GM12878 (cell line): ENCODE measurements around the gene PMPCA. TPM values are rescaled to one million over a fixed set of nuclear protein-coding genes. Genes with fewer than 3 reads are reported as not detected.

Experiments
- ATAC-seq: fragments of 200-7000 bp; cut with Tn5 transposase; 3 replicates; pipeline ENCODE4 v1.9.1; 2020; ENCODE audit warnings: mild to moderate bottlenecking, moderate library complexity
- BruUV-seq: library from RNA; stranded (reverse); fragments of 400-500 nt; replicated peaks from 2 replicates; lab custom pipeline; 2021; lab: Mats Ljungman, UMichigan
- CTCF ChIA-PET: fragments of 300-600 bp; sonication (Branson Sonifier 250); formaldehyde crosslinking; extraction: SDS; loops from one replicate; lab custom pipeline; 2021; ENCODE audit warnings: inconsistent platforms; lab: Yijun Ruan, JAX
- POLR2A ChIA-PET: fragments of 350-600 bp; formaldehyde crosslinking; extraction: SDS; loops from one replicate; lab custom pipeline; 2021; ENCODE audit warnings: inconsistent platforms; lab: Charles Lee
- RAD21 ChIA-PET: fragments of 300-600 bp; sonication (Branson Sonifier 250); formaldehyde crosslinking; loops from one replicate; lab custom pipeline; 2023; ENCODE audit warnings: antibody characterized with exemption; ENCODE audit not compliant: unreplicated experiment; lab: Charles Lee
- SMC1A ChIA-PET: fragments of 300-600 bp; sonication (Branson Sonifier 250); formaldehyde crosslinking; loops from one replicate; lab custom pipeline; 2023; ENCODE audit not compliant: unreplicated experiment, uncharacterized antibody; lab: Charles Lee
- DNase-seq: peaks from one replicate; pipeline ENCODE4 v3.0.0-alpha.2; 2011; ENCODE audit warnings: low read depth, low spot score
- FAIRE-seq: peaks from 3 replicates; lab custom pipeline; 2011; peaks lifted over from hg19 to GRCh38; lab: Jason Lieb, UNC
- H2AFZ ChIP-seq: 2 replicates; pipeline ENCODE4 v1.6.0; 2011; ENCODE audit warnings: low read depth, low read length, control low read depth; ENCODE audit not compliant: control insufficient read depth
- H3K27ac ChIP-seq: 2 replicates; pipeline ENCODE4 v1.5.1; 2011; ENCODE audit warnings: control low read depth; ENCODE audit not compliant: control insufficient read depth, insufficient read depth
- H3K27me3 ChIP-seq, 2 experiments: replicated peaks in 1 of 2; 2 replicates each; pipeline versions ENCODE4 v1.6.0 to v1.6.1; 2011; ENCODE audit warnings: low read length in 1 of 2; ENCODE audit not compliant: control insufficient read depth in 2 of 2, insufficient read depth in 2 of 2
- H3K36me3 ChIP-seq, 2 experiments: 2 replicates each; pipeline ENCODE4 v1.5.1; 2011; ENCODE audit warnings: low read length in 1 of 2; ENCODE audit not compliant: control insufficient read depth in 2 of 2, insufficient read depth in 2 of 2
- H3K4me1 ChIP-seq: 2 replicates; pipeline ENCODE4 v1.6.1; 2011; ENCODE audit warnings: mild to moderate bottlenecking, low read length, moderate library complexity, mixed read lengths; ENCODE audit not compliant: control insufficient read depth, insufficient read depth
- H3K4me2 ChIP-seq: 2 replicates; pipeline ENCODE4 v1.6.0; 2011; ENCODE audit warnings: control low read depth; ENCODE audit not compliant: control insufficient read depth, insufficient read depth
- H3K4me3 ChIP-seq: fragments of 200-600 bp; sonication (generic); 2 replicates; pipeline ENCODE4 v1.5.1; 2016
- H3K79me2 ChIP-seq: 2 replicates; pipeline ENCODE4 v1.6.0; 2011; ENCODE audit warnings: low read length; ENCODE audit not compliant: control insufficient read depth, insufficient read depth
- H3K9ac ChIP-seq: 2 replicates; pipeline ENCODE4 v1.8.0; 2011; ENCODE audit warnings: low read length, control low read depth, mixed read lengths; ENCODE audit not compliant: control insufficient read depth, insufficient read depth
- H3K9me3 ChIP-seq: replicated peaks from 3 replicates; pipeline ENCODE4 v1.5.1; 2011; ENCODE audit warnings: mild to moderate bottlenecking, low read length; ENCODE audit not compliant: control insufficient read depth, insufficient read depth
- H4K20me1 ChIP-seq: 2 replicates; pipeline ENCODE4 v1.6.0; 2011; ENCODE audit not compliant: control insufficient read depth, insufficient read depth
- BRCA1 ChIP-seq: IDR thresholded peaks from 2 replicates; pipeline ENCODE4 v1.6.1; 2011; ENCODE audit warnings: low read depth, low read length, improper control_type of control experiment
- DPF2 ChIP-seq: fragments of 450-650 bp; IDR thresholded peaks from 2 replicates; pipeline ENCODE4 v1.6.1; 2017; ENCODE audit warnings: mild to moderate bottlenecking
- E2F8 ChIP-seq: fragments of 450-650 bp; IDR thresholded peaks from 2 replicates; pipeline ENCODE4 v1.6.1; 2018; ENCODE audit warnings: mild to moderate bottlenecking, low read depth, moderate library complexity; ENCODE audit not compliant: partially characterized antibody
- FOS ChIP-seq: IDR thresholded peaks from 3 replicates; pipeline ENCODE4 v1.6.1; 2011; ENCODE audit warnings: borderline replicate concordance; ENCODE audit not compliant: insufficient read length; ENCODE audit errors: extremely low read depth
- NFIC ChIP-seq: IDR thresholded peaks from 2 replicates; pipeline ENCODE4 v1.6.1; 2012; ENCODE audit warnings: low read depth, mild to moderate bottlenecking, inconsistent platforms, low read length, moderate library complexity
- NR2C1 ChIP-seq: fragments of 450-650 bp; IDR thresholded peaks from 2 replicates; pipeline ENCODE4 v1.6.1; 2017; ENCODE audit warnings: antibody characterized with exemption, mild to moderate bottlenecking, moderate library complexity
- RELB ChIP-seq: fragments of 450-650 bp; IDR thresholded peaks from 2 replicates; pipeline ENCODE4 v1.6.1; 2017; ENCODE audit warnings: low read depth, mild to moderate bottlenecking, moderate library complexity
- RFX5 ChIP-seq: IDR thresholded peaks from 2 replicates; pipeline ENCODE4 v1.6.1; 2011; ENCODE audit warnings: low read depth, low read length, improper control_type of control experiment
- SIX5 ChIP-seq: IDR thresholded peaks from 2 replicates; pipeline ENCODE4 v1.6.1; 2011; ENCODE audit warnings: mild to moderate bottlenecking, low read depth, low read length, moderate library complexity; ENCODE audit not compliant: severe bottlenecking
- SREBF1 ChIP-seq: IDR thresholded peaks from 2 replicates; pipeline ENCODE4 v1.6.1; 2012; ENCODE audit warnings: mild to moderate bottlenecking, low read length
- TAF1 ChIP-seq: IDR thresholded peaks from 2 replicates; pipeline ENCODE4 v1.6.1; 2011; ENCODE audit warnings: mild to moderate bottlenecking, low read depth, low read length, borderline replicate concordance
- TCF12 ChIP-seq: IDR thresholded peaks from 2 replicates; pipeline ENCODE4 v1.6.1; 2011; ENCODE audit warnings: low read depth, mild to moderate bottlenecking, low read length
- TCF7 ChIP-seq: IDR thresholded peaks from 2 replicates; pipeline ENCODE4 v1.6.1; 2014; ENCODE audit warnings: antibody characterized with exemption, borderline replicate concordance
- USF2 ChIP-seq: IDR thresholded peaks from 2 replicates; pipeline ENCODE4 v1.6.1; 2011; ENCODE audit warnings: low read depth, low read length, improper control_type of control experiment, borderline replicate concordance
- ZNF592 ChIP-seq: fragments of 450-650 bp; IDR thresholded peaks from 2 replicates; pipeline ENCODE4 v1.6.1; 2017; ENCODE audit warnings: mild to moderate bottlenecking, moderate library complexity
- WGBS: methylation state at CpG from one replicate; pipeline ENCODE4 v1.1.6; 2016; ENCODE audit warnings: low lambda C conversion rate; ENCODE audit not compliant: insufficient replicate concordance, insufficient coverage; ENCODE audit errors: missing lambda C conversion rate; 5-methylcytosine and 5-hydroxymethylcytosine counted together
- in situ Hi-C: fragments of 300-500 bp; cut with MboI; formaldehyde crosslinking; loops from 9 replicates; pipeline ENCODE4 v1.14.3; 2018; ENCODE audit warnings: mixed read lengths
- intact Hi-C: fragments of 100-400 bp; cut with micrococcal nuclease; formaldehyde crosslinking; loops from one replicate; pipeline ENCODE4 v1.14.2; 2022; ENCODE audit not compliant: unreplicated experiment
- polyA plus RNA-seq, 11 experiments: library from polyadenylated mRNA; depleted of rRNA in 4 of 11; unstranded in 6 of 11; stranded (reverse) in 5 of 11; fragments of >200 nt; fragmentation: Nextera tagmentation in 4 of 11; fragmentation: Illumina TruSeq in 1 of 11; extraction: Ambion mirVana in 4 of 11; extraction: Trizol in 1 of 11; gene quantifications; 1 replicate in 1 of 11; 2 replicates in 10 of 11; pipeline versions ENCODE4 v1.2.1 to v1.2.3, GENCODE V29; 2011 to 2016; ENCODE audit warnings: inconsistent platforms in 2 of 11, missing spikeins in 2 of 11, low read depth in 1 of 11
- total RNA-seq, 4 experiments: library from RNA; depleted of rRNA in 3 of 4; stranded (reverse); fragments of >200 nt in 3 of 4; fragmentation: Illumina TruSeq in 1 of 4; extraction: Trizol in 1 of 4; gene quantifications; 2 replicates each; pipeline versions ENCODE4 v1.2.1 to v1.2.3, GENCODE V29; 2013 to 2021

Gene PMPCA
- total and polyA plus RNA-seq, 10 of the 15 experiments (the other 5 are each of a cell fraction or from before 2014, with no cell fraction given): 8.1 to 137 (median 75.7) TPM

GRCh38 chr9:136463578-136463977 is 53.1 kb downstream of the PMPCA start:
- CTCF ChIA-PET: no interaction called here
- RAD21 ChIA-PET: no interaction called here
- intact Hi-C loops: no loop called here
- no peak overlapping the region for H3K4me2 ChIP-seq
- 89% methylated on average over 14 of the region's 14 CpGs for WGBS
- POLR2A ChIA-PET: no interaction called here
- no peaks in the 10 kb centered on the region for H3K9me3 ChIP-seq
- no peaks in the 10 kb centered on the region for H3K4me1 ChIP-seq
- no peaks in the 10 kb centered on the region for H3K79me2 ChIP-seq
- H3K27ac ChIP-seq: no peak overlapping the region
- no peaks in the 10 kb centered on the region for H4K20me1 ChIP-seq
- DNase-seq (no peak), ATAC-seq (no peak), FAIRE-seq (no peak)
- SMC1A ChIA-PET: no interaction called here
- TF ChIP-seq BRCA1 (no peak), TCF12 (no peak), DPF2 (no peak), E2F8 (no peak), FOS (no peak), NR2C1 (no peak), TAF1 (no peak), SIX5 (no peak), TCF7 (no peak), USF2 (no peak), NFIC (no peak), RFX5 (no peak), ZNF592 (no peak), SREBF1 (no peak), RELB (no peak)
- H3K9ac ChIP-seq: no peak overlapping the region
- no peak overlapping the region for H3K4me3 ChIP-seq
- no TSS peak for BruUV-seq
- peaks cover 40 to 42% of the 10 kb centered on the region in 2 experiments for H3K36me3 ChIP-seq
- no peaks in the 10 kb centered on the region for H3K27me3 ChIP-seq
- in situ Hi-C loops: no loop called here
- no peak overlapping the region for H2AFZ ChIP-seq
